ENCODE measurements around the gene ADCY1.

Gene ADCY1

DNA sequence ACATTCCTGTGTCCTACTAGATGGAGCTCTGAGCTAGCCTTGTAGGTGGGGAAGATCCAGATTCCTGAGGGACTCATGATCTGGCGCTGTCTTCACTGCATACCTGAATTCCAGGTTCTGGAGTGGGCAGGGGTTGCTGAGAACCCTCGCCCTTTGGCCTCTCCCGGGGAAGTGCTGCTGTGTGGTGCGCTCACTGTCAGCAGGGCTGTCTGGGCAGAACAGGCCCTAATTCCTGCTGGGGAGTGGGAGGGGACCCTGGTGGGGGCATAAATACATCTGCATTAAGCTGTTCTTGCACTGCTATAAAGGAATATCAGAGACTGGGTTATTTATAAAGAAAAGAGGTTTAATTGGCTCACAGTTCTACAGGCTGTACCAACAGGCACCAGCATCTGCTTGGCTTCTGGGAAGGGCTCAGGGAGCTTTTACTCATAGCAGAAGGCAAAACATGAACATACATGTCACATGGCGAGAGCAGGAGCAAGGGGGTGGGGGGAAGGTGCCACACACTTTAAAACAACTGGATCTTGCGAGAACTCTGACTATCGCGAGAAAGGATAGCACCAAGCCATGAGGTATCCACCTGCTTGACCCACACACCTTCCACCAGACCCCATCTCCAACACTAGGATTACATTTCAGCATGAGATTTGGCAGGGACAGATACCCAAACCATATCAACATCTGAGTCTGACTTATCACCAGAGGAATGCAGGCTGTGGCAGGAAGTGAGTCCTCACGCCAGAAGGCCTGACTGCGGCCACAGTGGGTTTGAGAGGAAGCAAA is 115.0 kb downstream of the ADCY1 start:
- DNase-seq (ENCODE audit: low read depth in 2 of 2, low spot score in 1 of 2), result no peak

DNA sequence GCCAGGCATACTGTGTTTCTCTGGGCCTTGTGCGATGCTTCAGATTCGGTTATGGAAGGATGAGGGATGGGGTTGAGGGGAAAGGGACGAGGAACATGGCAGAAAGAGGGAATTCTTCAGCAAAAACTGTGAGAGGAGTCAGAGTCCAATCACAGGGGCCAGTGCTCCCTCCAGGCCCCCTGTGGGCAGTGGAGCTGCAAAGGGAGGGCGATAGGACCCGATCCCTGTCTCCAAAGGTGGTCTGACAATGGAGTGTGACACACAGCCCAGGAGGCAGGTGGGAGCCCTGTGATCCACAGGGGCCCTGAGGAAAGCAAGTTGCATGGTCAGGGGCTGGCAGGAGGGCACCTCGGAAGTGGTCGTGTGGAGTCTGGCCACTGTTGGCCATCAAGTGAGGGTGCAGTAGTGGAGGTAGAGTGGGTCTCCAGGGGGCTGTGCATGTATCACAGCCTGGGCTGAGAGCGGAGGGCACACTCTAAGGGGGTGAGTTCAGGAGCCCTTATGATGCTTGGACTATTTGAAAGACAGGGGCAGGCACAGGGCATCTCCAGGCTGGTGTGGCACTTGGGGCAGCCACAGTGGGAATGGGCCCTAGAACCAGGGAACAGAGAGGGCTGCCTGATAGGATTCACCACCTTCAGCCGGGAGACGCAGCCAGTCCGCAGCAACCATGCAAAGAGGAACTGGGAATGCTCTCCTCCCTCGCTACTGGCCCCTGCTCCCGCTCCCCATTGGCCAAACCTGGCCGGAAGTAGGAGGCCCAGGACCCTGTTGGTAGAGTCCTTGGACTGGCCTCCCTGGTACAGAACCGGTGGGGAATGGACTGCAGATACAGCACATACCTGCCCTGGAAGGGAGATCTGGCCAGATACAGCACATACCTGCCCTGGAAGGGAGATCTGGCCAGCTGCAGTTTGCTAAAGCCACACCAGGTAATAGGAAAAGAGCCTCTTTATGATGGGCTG is 115.9 kb downstream of the ADCY1 start:
- DNase-seq (ENCODE audit: low read depth in 2 of 2, low spot score in 1 of 2), result no peak

DNA sequence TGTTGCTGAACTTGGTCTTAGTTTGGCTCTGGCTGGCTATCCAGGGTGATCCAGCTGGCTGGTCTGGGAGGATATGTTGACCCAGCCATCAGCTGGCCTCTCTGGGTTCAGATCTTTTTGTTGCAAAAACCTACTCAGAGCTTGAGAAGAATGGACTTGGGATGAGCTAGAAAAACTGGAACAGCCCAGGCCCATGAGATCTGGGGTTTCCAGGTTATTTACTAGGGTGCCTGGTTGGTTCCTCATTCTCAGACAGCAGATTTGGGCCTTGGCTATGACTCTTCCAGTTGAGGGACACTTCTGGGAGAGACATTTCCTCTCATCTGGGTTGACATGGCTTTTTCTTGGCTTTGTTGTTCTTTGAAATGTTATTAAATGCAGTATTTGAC is 116.6 kb downstream of the ADCY1 start:
- no peak for DNase-seq (ENCODE audit: low read depth in 2 of 2, low spot score in 1 of 2)

DNA sequence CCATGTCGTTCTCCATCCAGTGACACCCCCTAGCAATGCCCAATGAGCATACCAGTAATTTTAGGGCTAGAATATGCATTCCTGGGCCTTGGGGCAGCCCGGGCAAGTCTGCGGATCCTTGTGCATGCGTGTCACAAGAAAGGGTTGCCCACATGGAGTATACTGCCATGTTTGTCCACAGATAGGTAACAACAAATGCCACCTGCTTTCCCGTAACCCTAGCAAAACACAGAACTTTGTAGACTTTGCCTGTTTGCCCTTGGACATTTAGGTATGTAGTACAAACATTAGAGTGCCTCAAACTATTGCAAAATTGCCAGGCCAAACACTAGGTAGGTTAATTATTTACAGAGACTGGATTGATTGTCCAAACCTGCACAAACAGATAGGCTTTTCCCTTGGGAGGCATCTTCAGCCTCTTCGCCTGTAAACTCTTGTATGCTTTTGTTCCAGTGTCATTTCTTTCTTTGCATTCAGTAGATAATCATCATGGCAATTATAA is 117.0 kb downstream of the ADCY1 start:
- no peak for DNase-seq (ENCODE audit: low read depth in 2 of 2, low spot score in 1 of 2)

DNA sequence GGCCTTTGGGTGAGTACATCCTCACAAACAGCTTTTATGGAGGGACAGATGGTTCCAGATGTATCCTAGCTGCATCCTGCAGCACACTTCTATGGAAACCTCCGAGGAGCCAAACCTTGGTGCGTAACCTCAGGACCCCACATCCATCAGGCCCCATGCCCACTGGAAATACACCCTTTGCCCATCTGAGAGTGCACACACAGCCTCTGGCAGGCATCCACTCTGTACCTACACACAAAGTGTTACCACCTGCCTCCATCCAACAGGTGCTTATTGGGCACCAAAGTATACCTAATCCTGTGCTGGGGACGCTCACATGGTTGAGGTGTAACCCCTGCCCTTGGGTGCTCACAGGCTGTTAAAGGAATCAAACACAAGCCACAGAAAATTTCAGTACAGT is 117.9 kb downstream of the ADCY1 start:
- no peak for DNase-seq (ENCODE audit: low read depth in 2 of 2, low spot score in 1 of 2)

DNA sequence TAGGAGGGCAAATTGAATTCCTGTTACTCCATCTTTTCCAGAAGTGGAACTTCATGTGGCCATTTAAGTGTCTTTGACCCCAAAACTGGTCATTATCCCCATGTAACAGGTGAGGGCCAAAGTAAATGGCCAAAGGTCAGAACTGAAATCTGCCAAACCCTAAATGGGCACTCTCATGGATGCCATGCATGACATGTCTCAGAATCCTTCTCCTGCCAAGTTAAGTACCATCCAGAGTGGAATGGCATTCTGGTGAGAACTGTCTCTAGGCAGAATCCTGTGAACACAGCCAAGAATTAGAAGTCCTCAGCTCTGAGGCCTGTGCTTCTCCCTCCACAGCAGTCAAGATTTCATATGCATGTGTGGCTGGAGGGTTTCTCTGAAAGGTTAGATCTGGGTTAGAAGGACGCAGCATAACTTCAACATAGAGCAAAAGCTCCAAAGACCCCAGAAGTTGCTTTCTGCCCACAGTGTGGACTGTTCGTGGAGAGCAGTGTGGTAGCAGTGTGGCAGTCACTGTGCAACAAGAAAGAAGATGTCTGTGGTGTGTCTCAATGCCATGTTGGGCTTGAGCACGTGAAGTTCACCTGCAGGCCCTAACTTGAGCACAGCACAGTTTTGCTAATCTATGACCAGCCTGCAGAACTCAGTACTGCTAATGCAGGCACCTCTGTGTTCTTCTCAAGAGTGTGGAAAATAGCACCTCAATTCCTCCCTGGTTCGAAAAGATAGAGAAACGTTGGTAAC is 121.3 kb downstream of the ADCY1 start:
- DNase-seq (ENCODE audit: low read depth in 2 of 2, low spot score in 1 of 2), result no peak

DNA sequence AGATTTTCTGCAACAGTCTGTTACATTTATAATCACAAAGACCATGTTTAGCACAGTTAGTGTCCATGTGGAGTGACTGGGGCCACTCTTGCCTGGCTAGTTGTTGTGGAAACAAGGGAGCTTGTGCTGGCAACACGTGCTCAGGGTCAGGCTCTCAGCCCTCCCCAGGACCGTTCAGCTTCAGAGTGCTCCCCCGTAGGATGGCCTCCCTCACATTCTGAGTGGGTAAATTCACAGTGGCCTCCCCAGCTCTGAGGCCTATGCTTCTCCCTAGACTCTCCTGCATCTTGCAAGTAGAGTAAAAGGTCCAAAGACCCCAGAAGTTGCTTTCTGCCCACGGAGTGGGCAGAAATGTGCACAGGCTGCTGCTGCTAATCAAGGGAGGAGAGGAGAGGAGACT is 122.3 kb downstream of the ADCY1 start:
- DNase-seq (ENCODE audit: low read depth in 2 of 2, low spot score in 1 of 2), result no peak

DNA sequence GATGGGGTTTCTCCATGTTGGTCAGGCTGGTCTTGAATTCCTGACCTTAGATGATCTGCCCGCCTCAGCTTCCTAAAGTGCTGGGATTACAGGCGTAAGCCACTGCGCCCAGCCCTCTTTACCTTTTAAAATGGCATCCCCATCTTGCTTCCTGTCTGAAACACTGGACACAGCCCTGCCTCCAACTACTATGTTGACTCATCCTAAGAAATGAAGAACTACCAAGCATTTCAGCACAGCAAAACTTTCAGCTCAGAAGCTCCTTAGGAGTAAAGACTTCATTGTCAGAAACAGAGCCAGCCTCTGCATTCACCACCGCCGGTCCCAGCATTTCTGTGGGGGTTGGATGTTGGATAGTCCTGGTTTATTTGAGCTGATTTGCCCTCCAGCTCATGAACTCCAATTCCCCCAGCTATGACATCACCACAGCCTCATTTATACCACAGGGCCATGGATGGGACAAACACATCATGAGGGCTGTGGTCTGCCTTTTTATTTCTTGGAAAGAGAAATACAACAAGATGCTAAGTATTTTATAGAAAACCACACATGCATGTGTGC is 123.5 kb downstream of the ADCY1 start:
- no peak for DNase-seq (ENCODE audit: low read depth in 2 of 2, low spot score in 1 of 2)

DNA sequence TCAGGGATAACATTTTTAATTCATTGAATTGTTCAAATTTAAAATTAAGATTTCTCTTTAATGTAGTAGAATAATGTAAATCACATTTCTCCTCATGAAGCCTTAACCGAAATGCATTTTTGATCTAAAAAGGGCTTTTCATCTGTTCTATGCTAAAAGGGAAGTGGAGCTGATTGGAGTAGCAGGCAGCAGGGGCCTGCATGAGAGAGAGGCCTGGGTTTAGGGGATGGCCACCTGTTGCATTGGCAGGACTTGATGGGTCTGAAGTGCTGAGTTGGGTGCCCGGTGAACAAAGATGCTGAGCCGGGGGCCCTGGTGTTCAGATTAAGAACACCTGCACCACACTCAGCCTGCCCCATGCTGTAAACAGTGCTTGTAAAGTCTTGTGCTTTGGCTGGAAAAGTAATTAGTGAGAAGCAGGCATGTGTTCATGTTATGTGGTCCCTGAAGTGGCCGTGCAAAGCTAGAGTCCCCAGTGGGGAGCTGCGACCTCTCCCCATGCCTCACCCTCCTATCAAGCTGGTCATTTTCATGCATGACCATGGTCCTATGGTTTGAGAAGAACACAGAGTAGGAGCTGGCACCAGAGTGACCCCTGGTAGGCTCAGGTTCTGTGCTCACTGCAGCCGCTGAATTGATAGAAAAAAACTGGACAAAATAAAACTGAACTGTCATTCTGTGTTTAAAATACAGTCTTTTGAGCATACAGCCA is 124.3 kb downstream of the ADCY1 start:
- DNase-seq (ENCODE audit: low read depth in 2 of 2, low spot score in 1 of 2), result no peak

DNA sequence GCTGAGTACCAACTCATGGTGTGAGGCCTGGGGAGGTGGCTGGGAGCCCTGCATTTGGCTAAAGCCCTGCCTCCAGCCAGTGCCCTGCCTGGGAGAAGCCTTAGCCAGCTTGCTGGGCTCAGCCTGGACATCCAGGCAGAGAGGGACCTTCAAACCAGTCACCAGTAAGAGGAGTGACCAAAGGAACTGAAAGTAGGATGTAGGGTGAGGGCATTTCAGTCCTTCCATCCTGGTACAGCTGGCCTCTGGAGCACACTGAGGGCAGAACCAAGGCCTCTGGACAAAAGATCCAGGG is 124.8 kb downstream of the ADCY1 start:
- DNase-seq (ENCODE audit: low read depth in 2 of 2, low spot score in 1 of 2), result no peak

DNA sequence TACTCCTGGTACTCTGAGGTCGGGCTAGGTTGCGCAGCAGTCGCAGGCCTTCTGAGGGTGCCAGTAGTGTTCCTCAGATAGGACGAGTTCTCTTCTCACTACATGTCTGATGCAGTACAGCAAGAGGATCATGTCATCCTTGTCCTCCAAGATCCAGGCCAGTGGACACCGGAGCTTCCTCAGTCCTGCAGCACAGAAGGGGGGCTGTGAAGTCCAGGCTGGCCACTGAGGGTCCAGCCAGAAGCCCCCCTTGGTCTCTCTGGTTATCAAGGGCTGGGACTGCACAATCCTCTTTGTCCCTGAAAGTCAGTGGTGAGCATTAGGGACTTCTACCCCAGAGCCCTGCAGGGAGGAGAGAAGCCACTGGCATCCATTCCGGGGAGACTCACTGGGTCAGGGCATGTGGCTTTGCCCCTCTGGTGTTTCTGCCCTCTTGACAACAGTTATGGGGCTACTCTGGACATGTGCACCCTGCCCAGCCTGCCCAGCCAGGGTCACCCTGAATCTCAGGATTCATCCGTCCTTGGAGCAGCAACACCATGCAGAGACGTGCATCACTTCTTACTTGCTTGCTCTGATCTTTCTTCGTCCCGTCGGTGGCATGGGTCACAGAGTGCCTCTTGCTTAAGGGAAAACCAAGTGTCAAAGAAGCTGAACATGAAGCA is 125.7 kb downstream of the ADCY1 start:
- DNase-seq (ENCODE audit: low read depth in 2 of 2, low spot score in 1 of 2), result no peak

DNA sequence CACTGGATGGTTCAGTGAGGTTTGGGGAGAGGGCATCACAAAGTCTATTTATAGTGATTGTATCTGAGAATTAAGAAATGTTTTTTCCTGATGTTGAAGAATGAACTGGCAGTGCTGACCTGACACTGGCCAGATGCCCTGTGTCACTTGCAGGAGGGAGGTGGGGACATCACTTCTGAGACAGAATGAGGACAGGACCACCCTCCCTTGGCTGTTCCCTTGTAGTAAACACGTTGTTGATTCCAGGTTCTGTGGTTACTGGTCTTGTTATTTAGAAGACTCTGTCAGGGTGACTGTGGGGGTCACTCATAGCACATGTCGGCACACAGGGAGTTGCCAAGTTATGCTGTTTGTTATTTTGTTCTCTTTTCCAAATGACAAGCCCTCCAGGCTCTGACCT is 126.4 kb downstream of the ADCY1 start:
- DNase-seq (ENCODE audit: low read depth in 2 of 2, low spot score in 1 of 2), result no peak

DNA sequence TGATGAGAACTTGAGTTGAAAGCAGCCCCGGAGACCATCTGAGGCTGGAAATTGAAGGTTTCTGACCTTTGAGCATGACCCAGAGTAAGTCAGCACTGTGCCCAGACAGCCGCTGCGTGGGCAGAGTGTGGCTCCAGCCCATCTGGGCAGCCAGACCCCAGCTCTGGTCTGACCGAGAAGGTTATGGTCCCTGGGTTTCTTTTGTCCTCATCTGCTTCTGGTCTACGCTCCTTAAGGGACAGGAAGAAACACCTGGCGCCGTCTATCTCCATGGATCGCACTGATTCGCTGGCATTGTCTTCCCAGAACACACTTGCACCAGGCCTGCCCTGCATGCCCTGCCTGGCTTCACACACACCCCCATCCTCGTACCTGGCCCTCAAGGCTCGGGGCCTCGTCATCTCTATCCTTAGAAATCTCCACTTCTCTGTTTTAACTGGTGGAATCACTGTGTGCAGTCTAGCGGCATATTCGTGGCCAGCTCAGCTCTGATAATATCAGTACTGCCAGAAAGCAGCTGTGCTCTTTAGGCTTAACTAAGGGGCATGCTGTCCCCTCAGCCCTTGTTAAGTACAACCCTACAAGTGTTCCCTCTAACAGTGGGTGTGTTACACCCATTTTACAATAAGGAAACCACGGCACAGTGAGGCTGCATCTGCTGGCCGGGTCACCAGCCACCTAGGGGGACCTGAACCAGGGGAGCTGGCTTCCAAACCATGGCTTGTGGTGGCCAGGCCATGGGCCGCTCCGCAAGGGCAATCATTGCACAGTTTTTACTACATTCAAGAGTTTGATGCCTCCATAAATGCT is 127.7 kb downstream of the ADCY1 start:
- DNase-seq (ENCODE audit: low read depth in 2 of 2, low spot score in 1 of 2), result no peak

DNA sequence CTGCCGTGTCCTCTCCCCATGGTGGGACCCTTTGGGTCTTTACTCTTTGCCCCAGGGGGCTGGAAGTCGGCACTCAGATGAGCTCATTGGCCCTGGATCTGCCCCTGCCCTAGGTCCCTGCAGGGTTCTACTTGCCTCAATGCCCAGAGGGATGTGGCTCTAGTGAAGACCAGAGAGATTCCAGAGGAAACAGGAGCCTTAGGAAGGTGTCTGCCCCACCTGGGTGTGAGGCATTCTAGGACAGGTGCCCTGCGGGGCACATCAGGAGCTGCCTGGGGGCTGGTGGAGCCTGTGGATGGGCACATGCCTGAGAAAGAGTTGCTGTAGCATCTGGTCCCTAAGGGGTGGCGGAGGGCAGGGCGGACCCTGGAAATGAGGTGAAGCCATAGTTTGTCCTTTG is 128.6 kb downstream of the ADCY1 start:
- no peak for DNase-seq (ENCODE audit: low read depth in 2 of 2, low spot score in 1 of 2)

DNA sequence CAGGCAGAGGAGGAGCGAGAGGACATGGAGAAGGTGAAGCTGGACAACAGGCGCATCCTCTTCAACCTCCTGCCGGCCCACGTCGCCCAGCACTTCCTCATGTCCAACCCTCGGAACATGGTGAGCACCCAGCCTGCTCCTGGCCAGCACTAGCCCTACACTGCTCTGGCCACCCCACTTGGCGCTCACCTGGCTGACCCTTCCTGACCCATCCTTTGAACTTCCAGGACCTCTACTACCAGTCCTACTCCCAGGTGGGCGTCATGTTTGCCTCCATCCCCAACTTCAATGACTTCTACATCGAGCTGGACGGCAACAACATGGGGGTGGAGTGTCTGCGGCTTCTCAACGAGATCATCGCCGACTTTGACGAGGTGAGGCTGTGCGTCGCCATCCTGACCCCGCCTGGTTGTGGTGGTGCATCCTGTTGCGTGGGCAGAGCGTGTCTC is 129.2 kb downstream of the ADCY1 start:
- DNase-seq (ENCODE audit: low read depth in 2 of 2, low spot score in 1 of 2), result no peak

DNA sequence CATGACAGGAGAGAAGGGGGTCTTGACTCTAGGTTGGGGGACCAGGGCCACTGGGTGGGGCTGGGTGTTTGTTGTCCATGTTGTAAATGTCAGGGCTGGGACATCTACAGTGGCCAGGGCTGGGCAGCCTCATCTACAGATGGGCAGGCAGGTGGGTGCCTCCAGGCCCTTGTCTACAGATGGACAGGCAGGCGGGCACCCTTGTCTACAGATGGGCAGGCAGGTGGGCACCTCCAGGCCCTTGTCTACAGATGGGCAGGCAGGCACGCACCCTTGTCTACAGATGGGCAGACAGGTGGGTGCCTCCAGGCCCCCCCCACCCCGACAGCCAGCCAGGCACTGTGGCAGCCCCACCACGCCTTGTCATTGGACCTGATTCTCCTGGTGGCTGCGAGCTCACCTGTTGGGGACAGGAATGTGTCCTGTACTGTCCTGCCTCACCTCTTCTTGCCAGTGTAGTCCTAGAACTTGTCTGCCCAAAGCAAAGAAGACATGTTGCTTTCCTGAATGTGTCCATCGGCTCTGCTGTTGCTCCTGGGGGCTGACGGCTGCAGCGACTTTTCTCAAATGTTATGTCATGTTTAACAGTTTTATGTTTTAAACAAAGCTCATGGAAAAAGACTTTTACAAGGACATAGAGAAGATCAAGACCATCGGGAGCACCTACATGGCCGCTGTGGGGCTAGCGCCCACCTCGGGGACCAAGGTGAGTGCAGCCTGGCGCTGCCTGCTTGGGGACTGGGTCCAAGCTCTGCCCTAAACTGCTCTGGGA is 129.9 kb downstream of the ADCY1 start:
- DNase-seq (ENCODE audit: low read depth in 2 of 2, low spot score in 1 of 2), result no peak

DNA sequence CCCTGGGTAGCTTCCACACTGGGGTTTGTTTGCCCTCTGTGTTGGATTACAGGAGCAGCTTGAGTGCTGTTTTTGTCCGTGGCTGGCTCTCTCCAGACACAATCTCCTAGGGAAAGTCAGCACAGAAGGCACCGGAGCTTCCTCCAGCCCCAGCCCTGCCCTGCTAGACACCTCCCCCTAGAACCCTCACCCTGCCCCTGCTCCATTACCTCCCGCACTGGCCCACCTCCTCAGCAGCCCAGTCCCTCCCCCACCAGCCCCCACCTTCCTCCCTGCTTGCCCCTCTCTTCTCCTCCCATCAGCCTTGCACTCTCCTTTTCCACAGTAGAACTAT is 130.5 kb downstream of the ADCY1 start:
- DNase-seq (ENCODE audit: low read depth in 2 of 2, low spot score in 1 of 2), result no peak

DNA sequence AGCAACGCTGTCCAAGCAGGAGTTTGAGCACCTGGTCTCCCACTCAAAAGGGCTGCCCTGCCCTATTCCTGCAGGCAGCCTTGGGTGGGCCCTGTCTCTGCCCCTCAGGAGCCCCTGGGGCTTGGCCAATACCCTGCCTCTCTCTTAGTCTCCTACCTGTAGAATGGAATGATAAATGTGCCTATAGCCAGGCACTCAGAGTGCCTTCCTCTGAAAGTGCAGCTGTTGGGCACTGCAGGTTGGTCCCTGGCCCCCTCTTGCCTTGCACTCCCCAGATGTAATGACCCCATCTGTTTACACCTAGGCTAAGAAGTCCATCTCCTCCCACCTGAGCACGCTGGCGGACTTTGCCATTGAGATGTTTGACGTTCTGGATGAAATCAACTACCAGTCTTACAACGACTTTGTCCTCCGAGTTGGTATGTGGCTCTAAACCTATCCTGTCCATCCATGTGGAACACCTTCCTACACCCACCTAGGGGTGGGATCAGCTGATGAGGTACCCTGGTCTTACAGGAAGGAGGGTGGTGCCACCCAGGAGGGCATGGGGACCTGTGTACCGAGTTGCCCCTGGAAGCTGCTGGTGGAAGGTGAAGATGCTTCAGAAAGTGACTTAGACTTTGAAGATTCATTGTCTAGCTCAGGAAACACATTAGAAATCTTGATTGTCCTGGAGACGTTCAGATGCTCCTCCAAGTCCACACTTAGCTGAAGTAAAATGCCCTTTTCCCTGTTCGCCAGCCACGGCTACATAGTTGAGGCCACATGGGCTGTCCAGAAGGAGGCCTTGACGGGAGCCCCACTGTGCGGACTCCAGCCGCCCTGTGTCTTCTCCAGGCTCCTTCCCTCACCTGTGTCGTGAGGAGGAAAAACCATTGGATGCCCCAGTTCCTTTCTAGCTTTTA is 134.1 kb downstream of the ADCY1 start:
- DNase-seq (ENCODE audit: low read depth in 2 of 2, low spot score in 1 of 2), result no peak

Data from stimulated activated CD8-positive, alpha-beta memory T cell treated with anti-CD3 and anti-CD28 coated beads, Interleukin-4, amount 100 ng/mL, for 4 hours (primary cell).